ENCODE measurements around the gene PDE8A. TPM values are rescaled to one million over a fixed set of nuclear protein-coding genes. Genes with fewer than 3 reads are reported as not detected.

PDE8A gene
- total and polyA plus RNA-seq, 2 of the 13 experiments (the other 11 are each of a cell fraction or from before 2014, with no cell fraction given), result 26.3 to 48.5 TPM

GRCh38 chr15:85019815-85020590 lies 38.3 kb downstream of the PDE8A start:
- 97% methylated on average over 15 of the region's 15 CpGs for WGBS (ENCODE audit: low lambda C conversion rate)
- Histone ChIP-seq H3K79me2 (ENCODE audit: insufficient read depth, low read length) (peaks cover 84% of the 10 kb centered on the region), H4K20me1 (ENCODE audit: insufficient read depth, low read length) (no peaks in the 10 kb centered on the region; the same call in 1 of the 2 replicates), H3K4me3 (replicated peaks in 1 of 3; ENCODE audit: insufficient read depth in 1 of 3, low read depth in 2 of 3, low read length in 3 of 3) (no peak overlapping the region), H2AFZ (ENCODE audit: low read length) (no peak overlapping the region), H3K27me3 (ENCODE audit: control insufficient read depth in 1 of 2, insufficient read depth in 2 of 2, low read length in 2 of 2) (no peaks in the 10 kb centered on the region), H3K36me3 (replicated peaks in 1 of 2; ENCODE audit: control insufficient read depth in 1 of 2, insufficient read depth in 2 of 2, low read length in 2 of 2) (no peaks in the 10 kb centered on the region), H3K4me2 (ENCODE audit: low read depth, low read length) (no peak overlapping the region), H3K4me1 (ENCODE audit: insufficient read depth, low read length) (peaks cover 24% of the 10 kb centered on the region), H3K9me3 (ENCODE audit: low read length) (no peaks in the 10 kb centered on the region), H3K27ac (ENCODE audit: extremely low read length, insufficient read depth, low read length) (no peak overlapping the region), H3K9ac (ENCODE audit: insufficient read depth, low read depth, low read length) (no peak overlapping the region)
- DNase-seq (ENCODE audit: low spot score) (no peak), FAIRE-seq (no peak), ATAC-seq (no peak)
- no TSS peak for BruUV-seq (replicated peaks)
- TF ChIP-seq SRSF1 (optimal IDR thresholded peaks at IDR 0.05; ENCODE audit: low read depth, low read length) (no peak), ZNF737 (CRISPR knock-in tag; IDR thresholded peaks at IDR 0.05; ENCODE audit: borderline replicate concordance) (no peak), TCF12 (IDR thresholded peaks at IDR 0.05) (no peak), TCF12 (CRISPR knock-in tag; IDR thresholded peaks at IDR 0.05) (no peak), CREB3 (CRISPR knock-in tag; IDR thresholded peaks at IDR 0.05) (no peak), ZNF282 (IDR thresholded peaks at IDR 0.05; ENCODE audit: partially characterized antibody) (no peak), ZNF605 (CRISPR knock-in tag; IDR thresholded peaks at IDR 0.05) (no peak), ZMYM3 (CRISPR knock-in tag; IDR thresholded peaks at IDR 0.05) (no peak), PRPF4 (IDR thresholded peaks at IDR 0.05; ENCODE audit: low read depth, low read length, poor library complexity, severe bottlenecking) (no peak), ZNF777 (CRISPR knock-in tag; IDR thresholded peaks at IDR 0.05) (no peak), NFYC (CRISPR knock-in tag; IDR thresholded peaks at IDR 0.05) (no peak), RBM39 (IDR thresholded peaks at IDR 0.05; ENCODE audit: low read depth, low read length, poor library complexity, severe bottlenecking) (no peak), ZNF513 (CRISPR knock-in tag; conservative IDR thresholded peaks at IDR 0.05) (no peak), ZSCAN30 (CRISPR knock-in tag; IDR thresholded peaks at IDR 0.05) (no peak), JUN (CRISPR knock-in tag; IDR thresholded peaks at IDR 0.05) (no peak), ZNF292 (CRISPR knock-in tag; IDR thresholded peaks at IDR 0.05; ENCODE audit: borderline replicate concordance, low read depth) (no peak), BCL6 (CRISPR knock-in tag; IDR thresholded peaks at IDR 0.05) (no peak), ETV6 (CRISPR knock-in tag; conservative IDR thresholded peaks at IDR 0.05) (no peak)
- POLR2A ChIA-PET, result no interaction called here
- intact Hi-C loops (cut with micrococcal nuclease; ENCODE audit: unreplicated experiment) (no loop called here), in situ Hi-C loops (cut with HindIII; ENCODE audit: extremely low pct_ligation_motif_present, low pct_unique_long_range_greater_than_20kb) (no loop called here)
- CTCF ChIA-PET (ENCODE audit: low intra/inter-chr PET ratio, low total read pairs), result no interaction called here
